Measurements from ENCODE around the gene LRRC10B. TPM values are rescaled to one million over a fixed set of nuclear protein-coding genes. Genes with fewer than 3 reads are reported as not detected.

LRRC10B gene
- total RNA-seq, 1 donor from 2014 or later: not detected

DNA sequence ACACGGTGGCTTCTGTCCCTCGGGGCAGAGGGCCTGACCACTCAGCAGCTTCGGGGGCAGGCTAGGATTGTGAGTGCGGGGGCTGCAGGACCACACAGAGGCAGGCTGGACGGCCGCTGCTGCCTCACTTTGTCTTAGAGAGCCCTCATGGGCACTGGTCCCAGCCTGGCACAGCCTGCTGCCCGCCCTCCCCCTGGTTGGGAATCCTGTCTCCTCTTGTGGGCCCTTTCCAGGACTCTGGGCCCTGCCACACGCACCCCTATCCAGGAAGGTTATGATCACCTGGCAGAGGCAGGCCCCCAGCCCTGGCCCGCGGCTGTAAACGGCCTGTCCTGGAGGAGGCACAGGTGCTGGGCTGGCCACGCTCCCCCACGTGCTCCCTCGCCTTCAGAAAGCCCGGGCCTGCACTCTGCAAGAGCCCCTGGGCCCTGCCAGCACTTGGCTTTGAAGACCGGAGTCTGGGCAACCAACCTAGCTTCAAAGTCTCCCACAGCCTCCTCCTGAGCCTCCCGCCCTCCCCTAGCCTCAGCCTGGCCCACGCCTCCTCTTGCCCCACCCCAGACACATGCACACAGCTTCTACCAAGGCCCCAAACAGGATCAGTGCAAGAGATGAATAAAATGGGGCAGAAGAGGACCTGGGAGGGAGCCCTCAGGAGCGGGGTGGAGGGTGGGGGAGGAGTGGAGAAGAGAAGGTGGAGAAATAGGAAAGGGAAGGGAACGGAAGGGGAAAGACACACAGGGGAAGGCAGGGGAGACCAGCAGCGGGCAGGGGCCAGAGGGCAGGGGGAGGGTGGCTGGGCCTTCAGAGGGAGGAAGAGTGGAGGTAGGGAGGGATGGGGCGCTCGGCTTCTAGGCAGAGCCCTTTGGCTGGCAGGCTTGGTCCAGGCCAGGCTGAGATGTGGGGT is 41.4 kb downstream of the LRRC10B start:
- Histone ChIP-seq H3K27ac (ENCODE audit: low read depth, low read length) (no peak overlapping the region), H3K36me3 (ENCODE audit: control insufficient read depth in 3 of 3, insufficient read depth in 3 of 3, low read length in 3 of 3) (no peaks in the 10 kb centered on the region), H3K9me3 (ENCODE audit: control insufficient read depth in 3 of 3, low read length in 3 of 3) (no peaks in the 10 kb centered on the region), H3K4me1 (ENCODE audit: control insufficient read depth in 3 of 3, insufficient read depth in 3 of 3, low read length in 3 of 3) (peaks cover 0 to 16% (median 15%) of the 10 kb centered on the region in 3 donors), H3K9ac (ENCODE audit: low read depth in 1 of 3, low read length in 3 of 3) (no peak overlapping the region), H3K4me3 (ENCODE audit: low read length in 3 of 3) (no peak overlapping the region), H3K27me3 (ENCODE audit: control insufficient read depth in 3 of 3, insufficient read depth in 3 of 3, low read length in 3 of 3) (peaks cover 25 to 49% (median 39%) of the 10 kb centered on the region in 3 donors)

- Histone ChIP-seq H3K27me3 (ENCODE audit: control insufficient read depth in 3 of 3, insufficient read depth in 3 of 3, low read length in 3 of 3) (peaks cover 30 to 47% (median 41%) of the 10 kb centered on the region in 3 donors), H3K4me1 (ENCODE audit: control insufficient read depth in 3 of 3, insufficient read depth in 3 of 3, low read length in 3 of 3) (peaks cover 0 to 16% (median 15%) of the 10 kb centered on the region in 3 donors), H3K27ac (ENCODE audit: low read depth, low read length) (no peak overlapping the region), H3K4me3 (ENCODE audit: low read length in 3 of 3) (no peak overlapping the region), H3K9me3 (ENCODE audit: control insufficient read depth in 3 of 3, low read length in 3 of 3) (no peaks in the 10 kb centered on the region), H3K36me3 (ENCODE audit: control insufficient read depth in 3 of 3, insufficient read depth in 3 of 3, low read length in 3 of 3) (no peaks in the 10 kb centered on the region), H3K9ac (ENCODE audit: low read depth in 1 of 3, low read length in 3 of 3) (no peak overlapping the region)
Observed at GRCh38 chr11:61550665-61551227, 42.2 kb downstream of the LRRC10B start.

GRCh38 chr11:61551634-61552033 is 43.1 kb downstream of the LRRC10B start:
- no peaks in the 10 kb centered on the region for H3K36me3 ChIP-seq (ENCODE audit: control insufficient read depth in 3 of 3, insufficient read depth in 3 of 3, low read length in 3 of 3)
- peaks cover 0 to 16% (median 15%) of the 10 kb centered on the region in 3 donors for H3K4me1 ChIP-seq (ENCODE audit: control insufficient read depth in 3 of 3, insufficient read depth in 3 of 3, low read length in 3 of 3)
- no peak overlapping the region for H3K9ac ChIP-seq (ENCODE audit: low read depth in 1 of 3, low read length in 3 of 3)
- H3K9me3 ChIP-seq (ENCODE audit: control insufficient read depth in 3 of 3, low read length in 3 of 3): no peaks in the 10 kb centered on the region
- H3K4me3 ChIP-seq (ENCODE audit: low read length in 3 of 3): no peak overlapping the region
- H3K27me3 ChIP-seq (ENCODE audit: control insufficient read depth in 3 of 3, insufficient read depth in 3 of 3, low read length in 3 of 3): peaks cover 39 to 54% (median 48%) of the 10 kb centered on the region in 3 donors
- no peak overlapping the region for H3K27ac ChIP-seq (ENCODE audit: low read depth, low read length)

GRCh38 chr11:61552108-61552635 is 43.6 kb downstream of the LRRC10B start:
- no peak overlapping the region for H3K4me3 ChIP-seq (ENCODE audit: low read length in 3 of 3)
- no peaks in the 10 kb centered on the region for H3K9me3 ChIP-seq (ENCODE audit: control insufficient read depth in 3 of 3, low read length in 3 of 3)
- H3K27ac ChIP-seq (ENCODE audit: low read depth, low read length): no peak overlapping the region
- no peaks in the 10 kb centered on the region for H3K36me3 ChIP-seq (ENCODE audit: control insufficient read depth in 3 of 3, insufficient read depth in 3 of 3, low read length in 3 of 3)
- peaks cover 44 to 57% (median 50%) of the 10 kb centered on the region in 3 donors for H3K27me3 ChIP-seq (ENCODE audit: control insufficient read depth in 3 of 3, insufficient read depth in 3 of 3, low read length in 3 of 3)
- no peak overlapping the region for H3K9ac ChIP-seq (ENCODE audit: low read depth in 1 of 3, low read length in 3 of 3)
- peaks cover 0 to 16% (median 15%) of the 10 kb centered on the region in 3 donors for H3K4me1 ChIP-seq (ENCODE audit: control insufficient read depth in 3 of 3, insufficient read depth in 3 of 3, low read length in 3 of 3)

GRCh38 chr11:61553373-61554171 is 45.0 kb downstream of the LRRC10B start:
- Histone ChIP-seq H3K4me3 (ENCODE audit: low read length in 3 of 3) (no peak overlapping the region), H3K36me3 (ENCODE audit: control insufficient read depth in 3 of 3, insufficient read depth in 3 of 3, low read length in 3 of 3) (no peaks in the 10 kb centered on the region), H3K4me1 (ENCODE audit: control insufficient read depth in 3 of 3, insufficient read depth in 3 of 3, low read length in 3 of 3) (peaks cover 0 to 16% (median 15%) of the 10 kb centered on the region in 3 donors), H3K9ac (ENCODE audit: low read depth in 1 of 3, low read length in 3 of 3) (no peak overlapping the region), H3K27ac (ENCODE audit: low read depth, low read length) (no peak overlapping the region), H3K9me3 (ENCODE audit: control insufficient read depth in 3 of 3, low read length in 3 of 3) (no peaks in the 10 kb centered on the region), H3K27me3 (ENCODE audit: control insufficient read depth in 3 of 3, insufficient read depth in 3 of 3, low read length in 3 of 3) (peaks cover 54 to 56% (median 56%) of the 10 kb centered on the region in 3 donors)

DNA sequence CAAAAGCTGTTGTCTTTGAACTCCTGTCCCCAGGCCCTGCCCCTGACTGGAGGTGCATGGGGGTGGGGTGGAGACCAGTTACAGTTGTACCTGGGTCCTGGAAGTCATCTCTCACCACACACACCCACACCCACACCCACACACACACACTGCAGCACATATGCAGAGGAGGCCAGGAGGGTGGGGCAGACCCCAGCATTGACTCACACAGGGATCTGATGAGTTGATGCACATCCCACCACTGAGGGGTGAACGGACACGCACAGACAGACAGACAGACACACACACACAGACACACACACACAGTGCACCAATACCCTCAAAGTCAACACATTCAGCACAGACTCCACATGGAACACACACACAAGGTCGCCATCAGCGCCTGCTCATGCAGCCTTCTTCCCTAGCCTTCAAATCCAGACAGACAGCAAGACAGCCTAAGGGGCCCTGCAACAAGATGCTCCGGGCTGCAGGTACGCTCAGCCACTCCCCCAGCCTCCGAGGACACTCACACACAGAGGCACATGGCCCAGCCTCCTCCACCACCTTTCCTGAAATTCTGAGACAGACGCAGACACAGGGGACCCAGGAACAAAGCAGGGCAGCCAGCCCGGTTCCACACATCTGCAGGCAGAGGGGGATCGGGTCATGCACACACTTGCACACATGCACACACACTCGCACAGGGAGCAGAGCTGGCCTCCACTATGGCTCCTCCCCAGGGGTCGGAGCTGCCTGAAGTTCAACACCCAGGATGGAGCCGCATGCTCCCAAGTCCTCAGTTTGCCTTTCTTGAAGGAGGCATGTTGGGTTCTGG is 45.8 kb downstream of the LRRC10B start:
- Histone ChIP-seq H3K27me3 (ENCODE audit: control insufficient read depth in 3 of 3, insufficient read depth in 3 of 3, low read length in 3 of 3) (peaks cover 52 to 57% (median 56%) of the 10 kb centered on the region in 3 donors), H3K9me3 (ENCODE audit: control insufficient read depth in 3 of 3, low read length in 3 of 3) (no peaks in the 10 kb centered on the region), H3K9ac (ENCODE audit: low read depth in 1 of 3, low read length in 3 of 3) (no peak overlapping the region), H3K27ac (ENCODE audit: low read depth, low read length) (no peak overlapping the region), H3K4me1 (ENCODE audit: control insufficient read depth in 3 of 3, insufficient read depth in 3 of 3, low read length in 3 of 3) (peaks cover 0 to 16% (median 15%) of the 10 kb centered on the region in 3 donors), H3K36me3 (ENCODE audit: control insufficient read depth in 3 of 3, insufficient read depth in 3 of 3, low read length in 3 of 3) (no peaks in the 10 kb centered on the region), H3K4me3 (ENCODE audit: low read length in 3 of 3) (no peak overlapping the region)

GRCh38 chr11:61555051-61555969 is 46.8 kb downstream of the LRRC10B start:
- Histone ChIP-seq H3K9me3 (ENCODE audit: control insufficient read depth in 3 of 3, low read length in 3 of 3) (no peaks in the 10 kb centered on the region), H3K27ac (ENCODE audit: low read depth, low read length) (no peak overlapping the region), H3K4me1 (ENCODE audit: control insufficient read depth in 3 of 3, insufficient read depth in 3 of 3, low read length in 3 of 3) (peaks cover 0 to 16% (median 15%) of the 10 kb centered on the region in 3 donors), H3K9ac (ENCODE audit: low read depth in 1 of 3, low read length in 3 of 3) (no peak overlapping the region), H3K4me3 (ENCODE audit: low read length in 3 of 3) (no peak overlapping the region), H3K27me3 (ENCODE audit: control insufficient read depth in 3 of 3, insufficient read depth in 3 of 3, low read length in 3 of 3) (peaks cover 52 to 61% (median 60%) of the 10 kb centered on the region in 3 donors), H3K36me3 (ENCODE audit: control insufficient read depth in 3 of 3, insufficient read depth in 3 of 3, low read length in 3 of 3) (no peaks in the 10 kb centered on the region)

GRCh38 chr11:61555978-61556377 is 47.4 kb downstream of the LRRC10B start:
- Histone ChIP-seq H3K9ac (ENCODE audit: low read depth in 1 of 3, low read length in 3 of 3) (no peak overlapping the region), H3K36me3 (ENCODE audit: control insufficient read depth in 3 of 3, insufficient read depth in 3 of 3, low read length in 3 of 3) (no peaks in the 10 kb centered on the region), H3K9me3 (ENCODE audit: control insufficient read depth in 3 of 3, low read length in 3 of 3) (no peaks in the 10 kb centered on the region), H3K27me3 (ENCODE audit: control insufficient read depth in 3 of 3, insufficient read depth in 3 of 3, low read length in 3 of 3) (peaks cover 50 to 60% (median 57%) of the 10 kb centered on the region in 3 donors), H3K4me1 (ENCODE audit: control insufficient read depth in 3 of 3, insufficient read depth in 3 of 3, low read length in 3 of 3) (peaks cover 0 to 16% (median 15%) of the 10 kb centered on the region in 3 donors), H3K27ac (ENCODE audit: low read depth, low read length) (no peak overlapping the region), H3K4me3 (ENCODE audit: low read length in 3 of 3) (no peak overlapping the region)

Measured in skeletal muscle tissue (tissue), 4 donors.